GM23248 (cell line): ENCODE measurements around the gene CYTL1.

ENCODE experiments used
- EZH2 ChIP-seq: fragments of 200-600 bp; sonication (generic); IDR thresholded peaks from 2 replicates; pipeline ENCODE4 v1.6.1; 2018; ENCODE audit warnings: antibody characterized with exemption, mild to moderate bottlenecking; ENCODE audit not compliant: insufficient read depth, poor library complexity, severe bottlenecking
- EZH2phosphoT487 ChIP-seq: fragments of 200-600 bp; sonication (generic); IDR thresholded peaks from 2 replicates; pipeline ENCODE4 v1.6.1; 2018; ENCODE audit warnings: antibody characterized with exemption, moderate library complexity, mild to moderate bottlenecking, low read depth; ENCODE audit not compliant: insufficient read depth

- no peak for TF ChIP-seq EZH2phosphoT487
- TF ChIP-seq EZH2, result no peak
Observed at GRCh38 chr4:4974727-4975126, 44.5 kb downstream of the CYTL1 start.
